ENCODE data around the gene PEX5L. TPM values are rescaled to one million over a fixed set of nuclear protein-coding genes. Genes with fewer than 3 reads are reported as not detected.

PEX5L gene
- total RNA-seq, 1 experiment from 2014 or later, result 0.33 TPM

DNA sequence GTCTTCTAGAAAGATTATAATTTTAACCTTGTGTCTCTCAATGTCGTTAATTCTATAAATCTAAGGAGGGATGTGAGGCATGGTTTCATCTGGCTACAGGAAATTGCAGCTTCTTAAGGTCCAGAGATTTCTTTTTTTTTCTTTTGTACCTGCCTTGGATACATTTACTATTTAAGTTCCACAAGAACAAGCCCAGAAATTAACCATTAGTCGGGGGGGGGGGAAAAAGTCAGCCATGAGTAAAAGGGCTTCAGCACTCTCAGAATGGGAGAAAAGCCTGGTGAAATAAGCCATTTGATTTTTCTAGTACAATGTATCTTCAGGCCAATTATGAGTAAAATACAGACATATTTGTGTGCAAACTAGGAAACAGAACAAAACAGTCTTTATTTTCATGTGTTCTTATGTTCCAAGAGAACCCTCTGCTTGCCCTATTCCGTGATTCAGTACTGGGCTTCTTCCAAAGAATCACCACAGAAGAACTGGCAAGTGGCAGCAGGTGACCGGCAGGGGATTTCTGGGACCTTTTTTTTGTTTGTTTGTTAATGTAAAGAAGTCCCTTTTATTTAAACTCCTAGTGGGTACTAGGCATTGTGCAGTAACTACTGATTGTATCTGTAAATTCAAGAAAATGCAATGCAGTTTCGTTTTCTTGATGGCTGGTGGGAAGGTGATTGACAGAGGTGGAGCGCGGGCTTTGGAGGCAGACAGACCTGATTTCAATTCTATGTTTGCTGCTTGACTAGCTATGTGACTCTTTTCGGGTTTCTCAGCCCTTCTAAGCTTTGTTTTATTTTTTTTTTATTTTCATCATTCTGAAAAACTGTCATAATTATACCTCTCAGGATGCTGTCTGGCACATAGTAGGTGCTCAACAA is 82.5 kb downstream of the PEX5L start:
- BruUV-seq (replicated peaks), result no TSS peak
- Histone ChIP-seq H3K9me2 (ENCODE audit: insufficient read depth) (no peaks in the 10 kb centered on the region), H3F3A (ENCODE audit: insufficient read depth, low read depth) (no peaks in the 10 kb centered on the region), H3K27ac (no peak overlapping the region), H3K4me3 (no peak overlapping the region), H3K4me1 (replicated peaks; ENCODE audit: insufficient read depth) (no peaks in the 10 kb centered on the region), H3K36me3 (ENCODE audit: low read depth) (no peaks in the 10 kb centered on the region), H2AFZ (no peak overlapping the region), H3K4me2 (no peak overlapping the region), H3K9me3 (ENCODE audit: insufficient read depth, low read depth) (no peaks in the 10 kb centered on the region), H4K20me1 (ENCODE audit: insufficient read depth) (no peaks in the 10 kb centered on the region), H3K79me2 (ENCODE audit: low read depth) (no peaks in the 10 kb centered on the region), H3K27me3 (ENCODE audit: insufficient read depth, low read depth) (no peaks in the 10 kb centered on the region)
- no peak for DNase-seq
- TF ChIP-seq EZH2 (IDR thresholded peaks at IDR 0.05; ENCODE audit: low read depth), result no peak
- TF ChIP-seq, protein P1, sequence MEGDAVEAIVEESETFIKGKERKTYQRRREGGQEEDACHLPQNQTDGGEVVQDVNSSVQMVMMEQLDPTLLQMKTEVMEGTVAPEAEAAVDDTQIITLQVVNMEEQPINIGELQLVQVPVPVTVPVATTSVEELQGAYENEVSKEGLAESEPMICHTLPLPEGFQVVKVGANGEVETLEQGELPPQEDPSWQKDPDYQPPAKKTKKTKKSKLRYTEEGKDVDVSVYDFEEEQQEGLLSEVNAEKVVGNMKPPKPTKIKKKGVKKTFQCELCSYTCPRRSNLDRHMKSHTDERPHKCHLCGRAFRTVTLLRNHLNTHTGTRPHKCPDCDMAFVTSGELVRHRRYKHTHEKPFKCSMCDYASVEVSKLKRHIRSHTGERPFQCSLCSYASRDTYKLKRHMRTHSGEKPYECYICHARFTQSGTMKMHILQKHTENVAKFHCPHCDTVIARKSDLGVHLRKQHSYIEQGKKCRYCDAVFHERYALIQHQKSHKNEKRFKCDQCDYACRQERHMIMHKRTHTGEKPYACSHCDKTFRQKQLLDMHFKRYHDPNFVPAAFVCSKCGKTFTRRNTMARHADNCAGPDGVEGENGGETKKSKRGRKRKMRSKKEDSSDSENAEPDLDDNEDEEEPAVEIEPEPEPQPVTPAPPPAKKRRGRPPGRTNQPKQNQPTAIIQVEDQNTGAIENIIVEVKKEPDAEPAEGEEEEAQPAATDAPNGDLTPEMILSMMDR (conservative IDR thresholded peaks at IDR 0.05), result no peak
- POLR2A ChIA-PET (ENCODE audit: unreplicated experiment), result interaction anchor here (0.5 to 0.7 kb wide), 4 partner anchors 22 to 87 kb away, joined by 3 to 5 read pairs (median 4); no protein-coding TSS in a partner anchor
- CTCF ChIA-PET, result interaction anchor here (0.6 kb wide), 1 partner anchor 47 kb away, joined by 3 read pairs; no protein-coding TSS in a partner anchor
- intact Hi-C loops (cut with micrococcal nuclease; ENCODE audit: unreplicated experiment), result no loop called here

DNA sequence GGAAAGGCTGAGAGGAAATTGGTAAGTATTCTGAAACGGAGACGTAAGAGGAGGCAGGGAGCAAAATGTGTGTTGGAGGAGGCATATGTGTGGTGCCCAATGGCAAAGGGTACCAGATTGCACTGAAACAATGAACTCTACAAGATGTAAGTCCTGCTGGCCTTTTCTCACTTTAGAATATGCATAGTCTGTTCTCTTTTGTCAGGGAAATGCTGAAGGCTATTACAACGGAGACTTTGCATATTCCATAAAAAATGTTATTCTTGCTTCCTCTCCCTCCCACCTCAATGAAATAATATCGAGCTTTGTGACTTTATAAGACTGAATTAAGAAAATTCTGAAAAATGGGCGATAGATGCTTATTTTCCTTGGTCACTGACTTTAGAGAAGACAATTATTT is 85.9 kb downstream of the PEX5L start:
- H3K4me2 ChIP-seq, result no peak overlapping the region
- no peaks in the 10 kb centered on the region for H4K20me1 ChIP-seq (ENCODE audit: insufficient read depth)
- H3F3A ChIP-seq (ENCODE audit: insufficient read depth, low read depth), result no peaks in the 10 kb centered on the region
- H3K79me2 ChIP-seq (ENCODE audit: low read depth), result no peaks in the 10 kb centered on the region
- ChIA-PET CTCF (no interaction called here), POLR2A (ENCODE audit: unreplicated experiment) (no interaction called here)
- H3K27ac ChIP-seq, result no peak overlapping the region
- no peaks in the 10 kb centered on the region for H3K4me1 ChIP-seq (replicated peaks; ENCODE audit: insufficient read depth)
- H3K9me2 ChIP-seq (ENCODE audit: insufficient read depth), result no peaks in the 10 kb centered on the region
- H3K9me3 ChIP-seq (ENCODE audit: insufficient read depth, low read depth), result no peaks in the 10 kb centered on the region
- BruUV-seq (replicated peaks), result no TSS peak
- DNase-seq, result no peak
- no peak overlapping the region for H3K4me3 ChIP-seq
- H2AFZ ChIP-seq, result no peak overlapping the region
- no peaks in the 10 kb centered on the region for H3K36me3 ChIP-seq (ENCODE audit: low read depth)
- TF ChIP-seq, protein P1 (conservative IDR thresholded peaks at IDR 0.05), result no peak
- TF ChIP-seq EZH2 (IDR thresholded peaks at IDR 0.05; ENCODE audit: low read depth), result no peak
- intact Hi-C loops (cut with micrococcal nuclease; ENCODE audit: unreplicated experiment), result no loop called here
- H3K27me3 ChIP-seq (ENCODE audit: insufficient read depth, low read depth), result no peaks in the 10 kb centered on the region

DNA sequence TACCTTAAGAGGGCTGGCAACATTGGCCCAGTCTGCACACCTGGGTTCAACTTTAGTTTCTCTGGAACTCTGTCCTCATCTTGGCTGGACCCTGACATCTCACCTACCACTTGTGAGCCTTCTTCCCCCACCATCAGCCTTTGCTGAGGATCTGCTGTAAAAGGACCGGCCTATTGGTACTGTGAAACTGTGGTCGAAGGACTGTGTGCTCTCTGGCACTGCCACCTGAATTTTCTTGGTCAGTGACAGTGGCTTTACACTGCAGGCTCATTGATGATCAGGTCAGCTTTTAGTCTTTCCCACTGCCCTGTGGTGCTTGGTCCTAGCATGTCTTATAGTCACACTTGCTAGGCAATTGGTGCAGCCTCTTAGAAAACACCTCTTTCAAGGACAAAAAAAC is 86.9 kb downstream of the PEX5L start:
- no TSS peak for BruUV-seq (replicated peaks)
- TF ChIP-seq, protein P1 (conservative IDR thresholded peaks at IDR 0.05), result no peak
- no peak for TF ChIP-seq EZH2 (IDR thresholded peaks at IDR 0.05; ENCODE audit: low read depth)
- no peak overlapping the region for H3K4me3 ChIP-seq
- H3K36me3 ChIP-seq (ENCODE audit: low read depth), result no peaks in the 10 kb centered on the region
- H3F3A ChIP-seq (ENCODE audit: insufficient read depth, low read depth), result no peaks in the 10 kb centered on the region
- H3K9me3 ChIP-seq (ENCODE audit: insufficient read depth, low read depth), result no peaks in the 10 kb centered on the region
- no peaks in the 10 kb centered on the region for H3K79me2 ChIP-seq (ENCODE audit: low read depth)
- H2AFZ ChIP-seq, result no peak overlapping the region
- no peaks in the 10 kb centered on the region for H3K27me3 ChIP-seq (ENCODE audit: insufficient read depth, low read depth)
- H3K4me1 ChIP-seq (replicated peaks; ENCODE audit: insufficient read depth), result no peaks in the 10 kb centered on the region
- POLR2A ChIA-PET (ENCODE audit: unreplicated experiment), result no interaction called here
- DNase-seq, result no peak
- H3K9me2 ChIP-seq (ENCODE audit: insufficient read depth), result no peaks in the 10 kb centered on the region
- intact Hi-C loops (cut with micrococcal nuclease; ENCODE audit: unreplicated experiment), result no loop called here
- no peaks in the 10 kb centered on the region for H4K20me1 ChIP-seq (ENCODE audit: insufficient read depth)
- H3K4me2 ChIP-seq, result no peak overlapping the region
- no peak overlapping the region for H3K27ac ChIP-seq
- CTCF ChIA-PET, result no interaction called here

All from PC-9 (cell line).